BE2C (cell line): Measurements from ENCODE around the gene GPR107.

Experiments
- DNase-seq: peaks from one replicate; pipeline ENCODE4 v3.0.0-alpha.2; 2020
- H3K27me3 ChIP-seq: fragments of 250-450 bp; sonication (Bioruptor Pico); 2 replicates; pipeline ENCODE4 v1.5.1; 2020; ENCODE audit warnings: mild to moderate bottlenecking
- H3K36me3 ChIP-seq: fragments of 250-450 bp; sonication (Bioruptor Pico); 2 replicates; pipeline ENCODE4 v1.5.1; 2020; ENCODE audit warnings: mild to moderate bottlenecking
- H3K4me1 ChIP-seq: fragments of 250-450 bp; sonication (Bioruptor Pico); 2 replicates; pipeline ENCODE4 v1.5.1; 2020
- H3K4me3 ChIP-seq: 2 replicates; pipeline ENCODE4 v1.5.1; 2011; ENCODE audit warnings: low read depth, low read length
- H3K9me3 ChIP-seq: fragments of 250-450 bp; sonication (Bioruptor Pico); 2 replicates; pipeline ENCODE4 v1.5.1; 2020
- CTCF ChIP-seq: IDR thresholded peaks from 2 replicates; pipeline ENCODE4 v1.5.1; 2012; ENCODE audit warnings: mild to moderate bottlenecking, low read depth, low read length

GPR107 gene

GRCh38 chr9:130160862-130161470, 107.3 kb downstream of the GPR107 start:
- no peaks in the 10 kb centered on the region for H3K36me3 ChIP-seq
- no peaks in the 10 kb centered on the region for H3K9me3 ChIP-seq
- H3K4me1 ChIP-seq, result no peaks in the 10 kb centered on the region
- H3K4me3 ChIP-seq, result no peak overlapping the region
- no peak for DNase-seq
- H3K27me3 ChIP-seq, result no peaks in the 10 kb centered on the region
- TF ChIP-seq CTCF, result no peak

DNA sequence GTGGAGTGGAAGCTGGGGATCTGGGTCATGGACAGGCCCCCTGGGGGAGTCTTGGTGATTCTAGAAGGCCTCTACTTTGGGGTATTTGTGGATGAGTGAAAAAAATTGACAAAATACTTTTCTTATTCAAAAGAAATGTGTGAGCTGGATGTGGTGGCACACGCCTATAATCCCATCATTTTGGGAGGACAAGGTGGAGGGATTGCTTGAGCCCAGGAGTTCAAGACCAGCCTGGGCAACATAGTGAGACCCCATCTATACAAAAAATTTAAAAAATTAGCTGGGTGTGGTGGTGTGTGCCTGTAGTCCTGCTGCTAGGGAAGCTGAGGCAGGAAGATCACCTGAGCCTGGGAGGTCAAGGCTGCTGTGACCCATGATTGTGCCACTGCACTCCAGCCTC, 111.9 kb downstream of the GPR107 start:
- DNase-seq, result no peak
- no peaks in the 10 kb centered on the region for H3K4me1 ChIP-seq

GRCh38 chr9:130166399-130166798, 112.7 kb downstream of the GPR107 start:
- no peak for TF ChIP-seq CTCF
- H3K27me3 ChIP-seq, result no peaks in the 10 kb centered on the region

More for the DNA sequence above, 111.9 kb downstream of the GPR107 start:
- Histone ChIP-seq H3K27me3 (no peaks in the 10 kb centered on the region), H3K36me3 (no peaks in the 10 kb centered on the region), H3K9me3 (no peaks in the 10 kb centered on the region), H3K4me3 (no peak overlapping the region)
- no peak for TF ChIP-seq CTCF

DNA sequence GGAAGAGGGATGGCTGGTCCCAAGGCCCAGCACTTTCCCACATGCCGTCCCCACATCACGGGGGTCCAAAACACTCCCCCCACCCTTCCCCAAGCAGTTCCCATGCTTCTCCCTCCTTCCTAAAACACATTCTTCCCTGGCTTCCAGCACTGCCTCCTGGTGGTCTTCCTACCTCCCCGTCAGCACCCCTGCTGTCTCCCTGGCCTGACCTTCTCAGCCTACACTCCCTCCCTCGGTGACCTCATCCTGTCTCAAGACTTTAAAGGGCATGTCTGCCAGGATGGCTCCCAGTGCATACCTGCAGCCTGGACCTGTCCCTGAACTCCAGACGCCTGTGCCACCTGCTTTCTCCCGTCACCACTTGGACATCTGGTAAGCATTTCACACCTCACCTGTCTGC, 114.2 kb downstream of the GPR107 start:
- TF ChIP-seq CTCF, result peak; percentile 40
- H3K4me1 ChIP-seq, result peaks cover 6% of the 10 kb centered on the region
- no peaks in the 10 kb centered on the region; the same call in 1 of the 2 replicates for H3K9me3 ChIP-seq
- DNase-seq, result no peak
- no peaks in the 10 kb centered on the region for H3K27me3 ChIP-seq
- H3K36me3 ChIP-seq, result no peaks in the 10 kb centered on the region
- H3K4me3 ChIP-seq, result no peak overlapping the region

More at GRCh38 chr9:130166399-130166798, 112.7 kb downstream of the GPR107 start:
- Histone ChIP-seq H3K4me3 (no peak overlapping the region), H3K9me3 (no peaks in the 10 kb centered on the region), H3K4me1 (peaks cover 2% of the 10 kb centered on the region), H3K36me3 (no peaks in the 10 kb centered on the region)
- no peak for DNase-seq

DNA sequence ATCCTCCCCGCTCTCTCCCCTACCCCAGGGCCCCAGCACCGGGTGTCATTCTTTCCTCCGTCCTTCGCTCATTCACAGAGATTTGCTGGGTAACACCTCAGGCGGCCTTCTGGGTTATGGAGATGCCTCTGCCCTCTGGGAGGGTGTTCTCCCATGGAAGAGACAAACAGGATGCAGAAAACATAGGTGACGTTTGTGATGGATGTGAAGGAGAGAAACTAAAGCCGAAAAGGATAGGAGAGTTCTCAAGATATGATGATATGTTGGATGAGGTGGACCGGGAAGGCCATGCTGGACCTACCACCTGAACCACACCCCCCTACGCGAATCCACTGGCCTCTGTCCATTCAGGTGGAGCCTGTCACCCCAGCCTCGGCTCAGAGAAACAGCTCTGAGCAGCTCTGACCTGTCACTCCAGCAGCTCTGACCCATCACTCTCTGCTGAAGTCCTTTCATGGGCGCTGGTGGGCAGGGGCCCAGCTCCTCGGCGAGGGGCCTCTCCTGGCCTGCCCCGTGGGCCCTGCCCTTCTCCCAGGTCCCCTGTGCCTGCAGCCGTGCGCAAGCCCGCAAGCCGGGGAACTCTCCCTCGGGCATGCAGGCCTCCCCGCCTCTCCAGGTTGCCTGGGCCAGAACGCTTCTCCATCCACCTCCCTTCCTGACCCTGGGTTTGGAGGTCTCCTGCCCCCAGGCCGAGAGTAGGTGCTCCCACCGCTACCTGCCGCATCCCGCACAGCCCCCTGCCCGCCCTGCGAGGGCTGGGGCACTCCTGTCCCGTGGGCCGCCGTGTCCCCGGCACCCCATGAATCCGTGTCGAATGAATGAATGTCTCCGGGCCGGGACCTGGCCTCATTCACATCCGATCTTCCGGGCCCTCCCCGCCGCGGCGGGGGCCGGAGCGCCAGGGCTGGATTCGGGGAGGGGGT, 117.8 kb downstream of the GPR107 start:
- no peak for DNase-seq
- no peaks in the 10 kb centered on the region for H3K27me3 ChIP-seq
- H3K36me3 ChIP-seq, result peaks cover 25% of the 10 kb centered on the region
- peak overlapping the region; percentile 51 for H3K4me3 ChIP-seq
- H3K4me1 ChIP-seq, result peaks cover 9% of the 10 kb centered on the region
- TF ChIP-seq CTCF, result no peak
- H3K9me3 ChIP-seq, result no peaks in the 10 kb centered on the region; the same call in 1 of the 2 replicates
